GM12801 (cell line): ENCODE measurements around the gene KRT85.

Experiments used
- TF ChIP-seq, protein P1 (sequence below): IDR thresholded peaks from one replicate; pipeline ENCODE4 v1.5.1; 2011; ENCODE audit warnings: control low read depth; ENCODE audit not compliant: insufficient read length; ENCODE audit errors: extremely low read depth

Gene KRT85

GRCh38 chr12:52371716-52372115 is 4.4 kb upstream of the KRT85 start:
- TF ChIP-seq, protein P1, sequence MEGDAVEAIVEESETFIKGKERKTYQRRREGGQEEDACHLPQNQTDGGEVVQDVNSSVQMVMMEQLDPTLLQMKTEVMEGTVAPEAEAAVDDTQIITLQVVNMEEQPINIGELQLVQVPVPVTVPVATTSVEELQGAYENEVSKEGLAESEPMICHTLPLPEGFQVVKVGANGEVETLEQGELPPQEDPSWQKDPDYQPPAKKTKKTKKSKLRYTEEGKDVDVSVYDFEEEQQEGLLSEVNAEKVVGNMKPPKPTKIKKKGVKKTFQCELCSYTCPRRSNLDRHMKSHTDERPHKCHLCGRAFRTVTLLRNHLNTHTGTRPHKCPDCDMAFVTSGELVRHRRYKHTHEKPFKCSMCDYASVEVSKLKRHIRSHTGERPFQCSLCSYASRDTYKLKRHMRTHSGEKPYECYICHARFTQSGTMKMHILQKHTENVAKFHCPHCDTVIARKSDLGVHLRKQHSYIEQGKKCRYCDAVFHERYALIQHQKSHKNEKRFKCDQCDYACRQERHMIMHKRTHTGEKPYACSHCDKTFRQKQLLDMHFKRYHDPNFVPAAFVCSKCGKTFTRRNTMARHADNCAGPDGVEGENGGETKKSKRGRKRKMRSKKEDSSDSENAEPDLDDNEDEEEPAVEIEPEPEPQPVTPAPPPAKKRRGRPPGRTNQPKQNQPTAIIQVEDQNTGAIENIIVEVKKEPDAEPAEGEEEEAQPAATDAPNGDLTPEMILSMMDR = no peak

- TF ChIP-seq, protein P1 = no peak
Measured at GRCh38 chr12:52370926-52371608, 3.8 kb upstream of the KRT85 start.

- TF ChIP-seq, protein P1 = no peak
Measured at GRCh38 chr12:52369809-52370208, 2.5 kb upstream of the KRT85 start.

DNA sequence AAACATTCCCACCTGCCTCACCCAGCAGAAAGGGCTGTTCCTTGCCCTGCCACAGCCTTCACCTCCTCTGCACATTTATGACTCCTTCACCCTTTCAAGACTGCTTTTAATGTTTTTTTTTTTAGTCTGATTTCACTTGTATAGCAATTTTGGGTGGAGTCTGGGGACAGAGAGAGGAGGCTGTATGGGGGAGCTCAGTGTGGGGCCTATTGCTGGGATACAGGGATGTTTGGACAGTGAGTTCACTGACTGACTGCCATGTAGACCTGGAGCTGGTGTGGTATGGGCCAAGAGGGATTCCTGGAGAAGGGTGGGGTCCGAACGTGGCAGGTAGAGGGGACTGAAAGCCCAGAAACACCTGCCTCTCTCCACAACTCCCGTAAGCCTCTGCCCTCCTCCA is 1.9 kb upstream of the KRT85 start:
- TF ChIP-seq, protein P1 = no peak

GRCh38 chr12:52368508-52368907 is 1.2 kb upstream of the KRT85 start:
- TF ChIP-seq, protein P1 = no peak

DNA sequence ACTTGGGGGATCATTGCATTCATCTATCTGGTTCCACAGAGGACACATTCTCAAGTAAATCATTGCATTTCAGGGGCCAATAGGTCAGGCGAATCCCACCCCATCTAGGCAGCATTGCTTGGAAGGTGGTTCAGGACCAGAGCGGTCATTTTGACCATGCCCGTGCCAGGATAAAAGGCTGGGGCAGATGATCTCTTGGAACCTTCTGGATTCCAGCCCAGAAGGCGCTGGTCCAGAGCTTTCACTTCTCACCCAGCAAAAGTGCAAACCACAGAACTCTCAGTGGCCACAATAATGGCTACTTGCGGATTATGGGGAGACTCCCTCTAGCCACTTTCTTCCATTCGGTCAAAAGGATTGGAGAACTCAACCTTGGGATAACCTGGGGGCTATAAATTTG is 595 bp upstream of the KRT85 start:
- TF ChIP-seq, protein P1 = no peak

GRCh38 chr12:52364901-52365489 is 2.3 kb downstream of the KRT85 start:
- TF ChIP-seq, protein P1 = no peak
